H1 (cell line): Measurements from ENCODE around the gene DYNC2I2. TPM values are rescaled to one million over a fixed set of nuclear protein-coding genes. Genes with fewer than 3 reads are reported as not detected.

Source experiments
- CTCF ChIA-PET: fragments of 300-600 bp; sonication (Branson Sonifier 250); formaldehyde crosslinking; loops from one replicate; lab custom pipeline; 2021; ENCODE audit not compliant: partially characterized antibody; lab: Charles Lee
- POLR2A ChIA-PET: fragments of 300-600 bp; sonication (Branson Sonifier 250); formaldehyde crosslinking; loops from one replicate; lab custom pipeline; 2021; ENCODE audit warnings: inconsistent platforms; ENCODE audit not compliant: partially characterized antibody; lab: Charles Lee
- DNase-seq, 2 experiments: peaks; one replicate each; pipeline versions ENCODE4 v3.0.0 to v3.0.0-alpha.2; 2010 to 2022; ENCODE audit warnings: low spot score in 2 of 2, low read depth in 1 of 2, mixed read lengths in 1 of 2
- FAIRE-seq: peaks from 2 replicates; lab custom pipeline; 2011; peaks lifted over from hg19 to GRCh38; lab: Jason Lieb, UNC
- H2AFZ ChIP-seq: 2 replicates; pipeline ENCODE4 v1.8.1; 2012; ENCODE audit warnings: low read length, inconsistent platforms
- H2AK5ac ChIP-seq: 2 replicates; pipeline ENCODE4 v1.6.1; 2013; ENCODE audit warnings: low read depth, low read length
- H2BK120ac ChIP-seq: replicated peaks from 2 replicates; pipeline ENCODE3; 2013; ENCODE audit warnings: low read depth, low read length, inconsistent platforms
- H2BK12ac ChIP-seq: 2 replicates; pipeline ENCODE4 v1.6.1; 2013; ENCODE audit warnings: low read depth, low read length
- H2BK15ac ChIP-seq: 2 replicates; pipeline ENCODE4 v1.6.1; 2013; ENCODE audit warnings: low read length
- H2BK20ac ChIP-seq: 2 replicates; pipeline ENCODE4 v1.6.1; 2013; ENCODE audit warnings: low read length
- H2BK5ac ChIP-seq: 2 replicates; pipeline ENCODE4 v1.6.1; 2013; ENCODE audit warnings: low read depth, low read length
- H3K14ac ChIP-seq: 2 replicates; pipeline ENCODE4 v1.6.1; 2013; ENCODE audit warnings: inconsistent platforms; ENCODE audit not compliant: insufficient read length
- H3K18ac ChIP-seq: 2 replicates; pipeline ENCODE4 v1.6.1; 2013; ENCODE audit warnings: low read length; ENCODE audit errors: extremely low read depth
- H3K23ac ChIP-seq: 2 replicates; pipeline ENCODE4 v1.6.1; 2013; ENCODE audit warnings: inconsistent platforms; ENCODE audit not compliant: insufficient read length
- H3K23me2 ChIP-seq: 2 replicates; pipeline ENCODE4 v1.6.1; 2013; ENCODE audit warnings: low read depth, low read length
- H3K27ac ChIP-seq: 2 replicates; pipeline ENCODE4 v1.6.1; 2011; ENCODE audit warnings: low read depth, low read length, inconsistent platforms
- H3K27me3 ChIP-seq, 4 experiments: replicated peaks in 1 of 4; 1 replicate in 1 of 4; 2 replicates in 3 of 4; pipeline versions ENCODE4 v1.6.1 to v1.8.1; 2011 to 2013; ENCODE audit warnings: low read length in 3 of 4, mild to moderate bottlenecking in 3 of 4, inconsistent platforms in 2 of 4, mixed read lengths in 2 of 4, moderate library complexity in 1 of 4; ENCODE audit not compliant: control insufficient read depth in 3 of 4, insufficient read depth in 3 of 4; ENCODE audit errors: extremely low read depth in 1 of 4
- H3K36me3 ChIP-seq, 4 experiments: 2 replicates each; pipeline versions ENCODE4 v1.6.1 to v1.8.1; 2011 to 2013; ENCODE audit warnings: mild to moderate bottlenecking in 4 of 4, low read length in 3 of 4, moderate library complexity in 2 of 4, control low read depth in 1 of 4, inconsistent platforms in 1 of 4; ENCODE audit not compliant: insufficient read depth in 4 of 4, control insufficient read depth in 2 of 4
- H3K4ac ChIP-seq: replicated peaks from 2 replicates; pipeline ENCODE3; 2013; ENCODE audit warnings: low read length, low read depth, mixed read lengths, inconsistent platforms; ENCODE audit not compliant: insufficient read length
- H3K4me1 ChIP-seq, 4 experiments: replicated peaks in 1 of 4; 1 replicate in 1 of 4; 2 replicates in 3 of 4; pipeline versions ENCODE4 v1.6.1 to v1.8.1; 2011 to 2013; ENCODE audit warnings: low read length in 3 of 4, inconsistent platforms in 2 of 4, mixed read lengths in 1 of 4; ENCODE audit not compliant: insufficient read depth in 4 of 4, control insufficient read depth in 3 of 4
- H3K4me2 ChIP-seq, 2 experiments: 2 replicates each; pipeline versions ENCODE4 v1.6.1 to v1.8.1; 2011 to 2013; ENCODE audit warnings: low read depth in 2 of 2, low read length in 2 of 2, control low read depth in 1 of 2, inconsistent platforms in 1 of 2, mild to moderate bottlenecking in 1 of 2; ENCODE audit not compliant: insufficient read depth in 1 of 2
- H3K4me3 ChIP-seq, 4 experiments: fragments of 200-600, 300-600 bp in 1 of 4; sonication (generic), shearing (Covaris generic), sonication (Bioruptor Twin) in 1 of 4; 2 replicates each; pipeline versions ENCODE4 v1.5.1 to v1.8.1; 2011 to 2016; ENCODE audit warnings: low read length in 4 of 4, low read depth in 3 of 4, control low read depth in 2 of 4, inconsistent platforms in 2 of 4, mild to moderate bottlenecking in 2 of 4, mixed read lengths in 1 of 4, moderate library complexity in 1 of 4; ENCODE audit not compliant: insufficient read depth in 2 of 4; ENCODE audit errors: extremely low read depth in 1 of 4
- H3K56ac ChIP-seq: replicated peaks from 2 replicates; pipeline ENCODE3; 2013; ENCODE audit warnings: low read depth, mild to moderate bottlenecking, mixed read lengths, low read length, inconsistent platforms; ENCODE audit not compliant: insufficient read length
- H3K79me1 ChIP-seq: 2 replicates; pipeline ENCODE4 v1.6.1; 2013; ENCODE audit warnings: low read depth, low read length, control low read depth
- H3K79me2 ChIP-seq, 2 experiments: 2 replicates each; pipeline versions ENCODE4 v1.6.1 to v1.8.1; 2012 to 2013; ENCODE audit warnings: low read length in 2 of 2, mild to moderate bottlenecking in 2 of 2, inconsistent platforms in 1 of 2; ENCODE audit not compliant: insufficient read depth in 2 of 2, control insufficient read depth in 1 of 2
- H3K9ac ChIP-seq, 4 experiments: replicated peaks in 1 of 4; 1 replicate in 1 of 4; 2 replicates in 3 of 4; pipeline versions ENCODE4 v1.6.1 to v1.8.1; 2011 to 2013; ENCODE audit warnings: low read depth in 3 of 4, low read length in 3 of 4, control low read depth in 2 of 4, mild to moderate bottlenecking in 2 of 4, moderate library complexity in 2 of 4, inconsistent platforms in 1 of 4; ENCODE audit errors: extremely low read depth in 1 of 4
- H3K9me3 ChIP-seq, 2 experiments: 2 replicates each; pipeline versions ENCODE4 v1.6.1 to v1.8.1; 2012 to 2013; ENCODE audit warnings: mild to moderate bottlenecking in 2 of 2, moderate library complexity in 2 of 2, control low read depth in 1 of 2, inconsistent platforms in 1 of 2, low read depth in 1 of 2, low read length in 1 of 2, mixed read lengths in 1 of 2; ENCODE audit not compliant: insufficient read depth in 2 of 2
- H4K20me1 ChIP-seq, 2 experiments: replicated peaks in 1 of 2; 2 replicates each; pipeline versions ENCODE3 to v1.8.1; 2011 to 2013; ENCODE audit warnings: inconsistent platforms in 2 of 2, low read length in 2 of 2, mild to moderate bottlenecking in 1 of 2; ENCODE audit not compliant: insufficient read depth in 2 of 2, control insufficient read depth in 1 of 2
- H4K5ac ChIP-seq: 2 replicates; pipeline ENCODE4 v1.6.1; 2013; ENCODE audit warnings: low read length, low read depth, mixed read lengths, inconsistent platforms; ENCODE audit not compliant: insufficient read length
- H4K8ac ChIP-seq: 2 replicates; pipeline ENCODE4 v1.8.0; 2013; ENCODE audit warnings: mild to moderate bottlenecking, moderate library complexity, low read length, inconsistent platforms; ENCODE audit not compliant: insufficient read depth; ENCODE audit errors: extremely low read depth
- H4K91ac ChIP-seq: replicated peaks from 2 replicates; pipeline ENCODE3; 2013; ENCODE audit warnings: low read length, mixed read lengths, inconsistent platforms; ENCODE audit not compliant: insufficient read length
- ASH2L ChIP-seq: fragments of 200-600, 300-600 bp; sonication (generic); IDR thresholded peaks from one replicate; pipeline ENCODE4 v1.7.1; 2017; ENCODE audit warnings: low read length
- CHD2 ChIP-seq: IDR thresholded peaks from 2 replicates; pipeline ENCODE4 v1.6.1; 2012; ENCODE audit warnings: low read length, improper control_type of control experiment
- EP300 ChIP-seq, 2 experiments: IDR thresholded peaks; 1 replicate in 1 of 2; 2 replicates in 1 of 2; pipeline ENCODE4 v1.6.1; 2011 to 2012; ENCODE audit warnings: low read depth in 2 of 2, low read length in 2 of 2, mild to moderate bottlenecking in 2 of 2, borderline replicate concordance in 1 of 2, inconsistent platforms in 1 of 2, moderate library complexity in 1 of 2
- HDAC2 ChIP-seq, 2 experiments: fragments of 300-600 bp in 1 of 2; sonication (generic) in 1 of 2; IDR thresholded peaks; 2 replicates each; pipeline ENCODE4 v1.6.1; 2011 to 2012; ENCODE audit warnings: low read depth in 2 of 2, low read length in 2 of 2, mild to moderate bottlenecking in 2 of 2, moderate library complexity in 2 of 2, borderline replicate concordance in 1 of 2, inconsistent platforms in 1 of 2
- RAD21 ChIP-seq, 2 experiments: IDR thresholded peaks in 1 of 2; conservative IDR thresholded peaks in 1 of 2; 2 replicates each; pipeline ENCODE4 v1.6.1; 2011; ENCODE audit warnings: low read depth in 2 of 2, low read length in 2 of 2, improper control_type of control experiment in 1 of 2, inconsistent platforms in 1 of 2, mild to moderate bottlenecking in 1 of 2, moderate library complexity in 1 of 2
- SIRT6 ChIP-seq: IDR thresholded peaks from one replicate; pipeline ENCODE4 v1.7.1; 2012; ENCODE audit warnings: low read length, inconsistent platforms
- SIX5 ChIP-seq: IDR thresholded peaks from 2 replicates; pipeline ENCODE4 v1.6.1; 2011; ENCODE audit warnings: mild to moderate bottlenecking, low read depth, low read length
- SUZ12 ChIP-seq: fragments of 200-600 bp; sonication (generic); IDR thresholded peaks from 2 replicates; pipeline ENCODE4 v1.6.1; 2012; ENCODE audit warnings: mild to moderate bottlenecking, inconsistent platforms, low read length, moderate library complexity, mixed read lengths
- TCF12 ChIP-seq: IDR thresholded peaks from 2 replicates; pipeline ENCODE4 v1.6.1; 2011; ENCODE audit warnings: low read depth, mild to moderate bottlenecking, low read length
- USF2 ChIP-seq: IDR thresholded peaks from 2 replicates; pipeline ENCODE4 v1.6.1; 2011; ENCODE audit warnings: low read length, improper control_type of control experiment
- WGBS, 2 experiments: shearing (Covaris generic) in 1 of 2; methylation state at CpG; one replicate each; pipeline versions ENCODE4 v1.1.6 to v1.1.7; 2013 to 2015; ENCODE audit warnings: low lambda C conversion rate in 2 of 2, mixed read lengths in 2 of 2, inconsistent platforms in 1 of 2, low coverage in 1 of 2, missing lambda C conversion rate in 1 of 2; ENCODE audit not compliant: insufficient replicate concordance in 2 of 2, insufficient coverage in 1 of 2, insufficient read length in 1 of 2; ENCODE audit errors: extremely low coverage in 1 of 2, missing lambda C conversion rate in 1 of 2; 5-methylcytosine and 5-hydroxymethylcytosine counted together
- polyA plus RNA-seq, 7 experiments: library from polyadenylated mRNA; depleted of rRNA in 3 of 7; stranded (reverse) in 5 of 7; unstranded in 2 of 7; fragments of >200 nt in 5 of 7; fragments of 200-250 nt in 2 of 7; gene quantifications; 1 replicate in 5 of 7; 2 replicates in 1 of 7; 4 replicates in 1 of 7; pipeline versions ENCODE4 v1.2.1 to v1.2.3, GENCODE V29; 2011 to 2013; ENCODE audit warnings: missing spikeins in 2 of 7, mixed read lengths in 2 of 7
- total RNA-seq: library from RNA; stranded (reverse); fragmentation: NEBNext Ultra II Directional; extraction: Animal tissue kit (Norgen Biotek cat#: 25700); gene quantifications from 2 replicates; pipeline ENCODE4 v1.2.1, GENCODE V29; 2021

The DYNC2I2 gene
- total and polyA plus RNA-seq, 2 of the 8 experiments (the other 6 are each of a cell fraction or from before 2014, with no cell fraction given), result 58.0 to 78.5 TPM

- no peak overlapping the region for H3K23ac ChIP-seq
- H3K56ac ChIP-seq, result no peak overlapping the region
- no peak overlapping the region for H2BK120ac ChIP-seq
- FAIRE-seq, result no peak
- WGBS, 2 experiments, result 85% methylated on average over 26 of the region's 31 CpGs; no CpG with 5 or more reads in 1 of the 2 experiments
- no peaks in the 10 kb centered on the region for H3K9me3 ChIP-seq
- H3K14ac ChIP-seq, result no peak overlapping the region
- peaks cover 0 to 5% (median 0%) of the 10 kb centered on the region in 4 experiments; a peak in 2 of 8 replicates for H3K36me3 ChIP-seq
- no peak overlapping the region; the same call in 1 of the 2 replicates for H4K8ac ChIP-seq
- H3K23me2 ChIP-seq, result peaks cover 7% of the 10 kb centered on the region; the same call in 1 of the 2 replicates
- H4K5ac ChIP-seq, result no peak overlapping the region
- H2AFZ ChIP-seq, result 0 out of 2 replicates have a peak overlapping the region, but pooled peaks have one; percentile 24
- no peak overlapping the region; a peak in 1 of 7 replicates for H3K9ac ChIP-seq
- no peaks in the 10 kb centered on the region for H3K27me3 ChIP-seq
- H3K4ac ChIP-seq, result peak overlapping the region; percentile 19
- peak overlapping the region; percentile 49 for H4K91ac ChIP-seq
- no peak overlapping the region for H2BK20ac ChIP-seq
- H3K4me3 ChIP-seq, result peak overlapping the region; percentile 51 to 75 (median 65)
- peak overlapping the region; percentile 72 to 75 for H3K4me2 ChIP-seq
- ChIA-PET CTCF (interaction anchor here (0.6 to 1.8 kb wide), 7 partner anchors 11 to 171 kb away, joined by 3 to 7 read pairs (median 3); no protein-coding TSS in a partner anchor), POLR2A (interaction anchor here (0.6 to 46.1 kb wide), 5 partner anchors 16 to 139 kb away, joined by 3 to 1197 read pairs (median 3); partner anchors contain the start of genes DYNC2I2, SET and ZDHHC12)
- H3K18ac ChIP-seq, result peak overlapping the region; percentile 78
- H4K20me1 ChIP-seq, result peaks cover 2 to 3% of the 10 kb centered on the region in 2 experiments
- H2BK5ac ChIP-seq, result no peak overlapping the region
- 0 out of 2 replicates have a peak overlapping the region, but pooled peaks have one; percentile 29 for H2BK15ac ChIP-seq
- peaks cover 0 to 4% (median 2%) of the 10 kb centered on the region in 4 experiments; a peak in 3 of 7 replicates for H3K4me1 ChIP-seq
- DNase-seq, result no peak
- H3K27ac ChIP-seq, result no peak overlapping the region
- H3K79me1 ChIP-seq, result no peaks in the 10 kb centered on the region
- peak overlapping the region; percentile 68; the same call in 1 of the 2 replicates for H2BK12ac ChIP-seq
- no peak overlapping the region for H2AK5ac ChIP-seq
- H3K79me2 ChIP-seq, result no peaks in the 10 kb centered on the region
- TF ChIP-seq ASH2L (no peak), SUZ12 (no peak), RAD21 (IDR thresholded peaks at IDR 0.05 in 1 of 2, conservative IDR thresholded peaks at IDR 0.05 in 1 of 2; ENCODE audit: low read depth in 2 of 2, low read length in 2 of 2) (no peak), TCF12 (no peak), SIRT6 (no peak), HDAC2 (IDR thresholded peaks at IDR 0.05; ENCODE audit: borderline replicate concordance in 1 of 2, low read depth in 2 of 2, low read length in 2 of 2) (no peak), SIX5 (no peak), CHD2 (no peak), USF2 (no peak), EP300 (IDR thresholded peaks at IDR 0.05; ENCODE audit: borderline replicate concordance in 1 of 2, low read depth in 2 of 2, low read length in 2 of 2) (no peak)
Observed at GRCh38 chr9:128703616-128704355, 47.1 kb upstream of the DYNC2I2 start.
